ENCODE results near the gene COL9A3.

COL9A3 gene

GRCh38 chr20:62823688-62824475 lies 7.0 kb downstream of the COL9A3 start:
- no peak for DNase-seq (ENCODE audit: low read depth)

DNA sequence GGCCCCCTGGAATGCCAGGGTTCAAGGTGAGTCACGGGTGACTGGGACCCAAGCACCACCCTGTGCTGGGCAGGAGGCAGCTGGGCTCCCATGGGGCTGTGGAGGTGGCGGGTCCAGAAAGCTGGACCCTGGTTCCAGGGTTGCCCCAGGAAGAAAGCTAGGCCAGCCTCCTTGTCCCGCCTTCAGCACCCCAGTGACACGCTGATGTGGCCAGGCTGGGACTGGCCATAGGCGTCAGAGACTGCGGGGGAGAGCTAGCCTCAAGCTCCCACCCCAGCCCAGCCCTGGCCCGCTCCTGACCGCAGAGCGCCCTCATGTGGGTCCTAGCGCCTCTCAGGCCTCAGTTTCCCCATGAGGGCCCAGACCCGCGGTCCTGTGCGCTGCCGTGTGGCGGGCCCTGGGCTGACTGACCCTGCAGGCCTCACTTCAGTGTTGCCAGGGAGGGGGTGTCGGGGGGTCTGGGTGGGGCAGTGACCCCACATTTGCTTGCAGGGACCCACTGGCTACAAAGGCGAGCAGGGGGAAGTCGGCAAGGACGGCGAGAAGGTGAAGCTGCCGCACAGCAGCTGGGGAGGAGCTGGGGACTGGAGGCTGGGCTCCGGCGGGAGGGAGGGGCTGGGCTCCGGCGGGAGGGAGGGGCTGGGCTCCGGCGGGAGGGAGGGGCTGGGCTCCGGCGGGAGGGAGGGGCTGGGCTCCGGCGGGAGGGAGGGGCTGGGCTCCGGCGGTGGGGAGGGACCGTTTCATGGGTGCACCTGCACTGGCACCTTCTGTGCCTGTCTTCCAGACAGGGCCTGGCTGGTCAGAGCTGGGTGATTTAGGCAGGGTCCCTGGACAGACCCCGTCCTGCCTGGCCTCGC lies 7.9 kb downstream of the COL9A3 start:
- no peak for DNase-seq (ENCODE audit: low read depth)

DNA sequence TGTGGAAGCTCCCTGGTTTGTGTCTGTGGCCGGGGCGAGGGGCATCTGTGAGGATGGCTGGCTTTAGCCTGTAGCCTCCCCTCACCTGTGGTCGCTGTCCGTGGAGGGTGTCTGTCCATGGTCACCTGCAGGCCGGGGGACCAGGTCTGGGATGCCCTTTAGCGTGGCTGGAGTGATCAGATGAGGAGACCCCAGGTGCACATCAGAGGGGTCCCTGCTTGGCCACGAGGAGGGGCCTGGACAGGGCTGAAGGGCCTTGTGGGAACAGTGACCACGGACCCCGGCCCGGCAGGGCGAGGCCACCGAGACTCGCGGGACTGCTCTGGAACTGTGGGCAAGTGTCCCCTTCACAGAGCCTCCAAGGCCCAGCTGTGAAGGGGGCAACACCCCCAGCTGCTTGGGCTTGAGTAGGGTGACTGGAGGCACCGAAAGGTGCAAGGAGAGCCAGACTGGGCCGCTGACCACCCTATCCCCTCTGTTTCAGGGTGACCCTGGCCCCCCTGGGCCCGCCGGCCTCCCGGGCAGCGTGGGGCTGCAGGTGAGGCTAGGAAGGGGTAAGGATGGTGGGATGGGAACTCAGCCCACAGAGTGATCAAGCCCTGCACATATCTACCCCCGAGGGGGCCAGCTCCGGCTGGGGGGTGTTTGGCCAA lies 8.6 kb downstream of the COL9A3 start:
- DNase-seq (ENCODE audit: low read depth), result no peak

GRCh38 chr20:62825986-62826645 lies 9.3 kb downstream of the COL9A3 start:
- no peak for DNase-seq (ENCODE audit: low read depth)

DNA sequence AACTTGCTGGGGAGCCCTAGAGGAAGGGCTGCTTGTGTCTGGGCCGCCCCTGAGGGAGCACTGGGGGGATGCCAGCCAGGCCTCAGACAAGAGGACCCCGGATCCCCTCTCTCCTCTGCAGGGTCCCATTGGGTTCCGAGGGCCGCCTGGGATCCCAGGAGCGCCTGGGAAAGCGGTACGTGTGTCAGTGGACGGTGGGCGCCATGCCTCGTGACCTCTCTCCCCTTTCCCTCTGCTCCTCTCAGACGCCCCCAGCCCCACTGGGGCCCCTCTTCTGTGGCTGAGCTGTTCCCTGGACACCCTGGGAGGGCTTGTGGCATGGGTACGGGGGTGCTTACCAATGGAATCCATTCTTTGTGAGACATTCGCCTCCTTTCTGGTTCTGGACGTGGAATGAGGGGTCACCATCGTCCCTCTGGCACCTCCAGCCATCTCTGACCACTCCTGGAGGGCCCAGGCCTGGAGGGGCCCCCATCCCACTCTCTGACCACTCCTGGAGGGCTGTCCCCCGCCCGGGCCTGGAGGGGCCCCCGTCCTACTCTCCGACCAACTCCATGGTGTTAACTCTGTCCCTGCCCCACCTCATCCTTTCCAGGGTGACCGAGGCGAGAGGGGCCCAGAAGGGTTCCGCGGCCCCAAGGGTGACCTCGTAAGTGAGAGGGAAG lies 9.9 kb downstream of the COL9A3 start:
- no peak for DNase-seq (ENCODE audit: low read depth)

DNA sequence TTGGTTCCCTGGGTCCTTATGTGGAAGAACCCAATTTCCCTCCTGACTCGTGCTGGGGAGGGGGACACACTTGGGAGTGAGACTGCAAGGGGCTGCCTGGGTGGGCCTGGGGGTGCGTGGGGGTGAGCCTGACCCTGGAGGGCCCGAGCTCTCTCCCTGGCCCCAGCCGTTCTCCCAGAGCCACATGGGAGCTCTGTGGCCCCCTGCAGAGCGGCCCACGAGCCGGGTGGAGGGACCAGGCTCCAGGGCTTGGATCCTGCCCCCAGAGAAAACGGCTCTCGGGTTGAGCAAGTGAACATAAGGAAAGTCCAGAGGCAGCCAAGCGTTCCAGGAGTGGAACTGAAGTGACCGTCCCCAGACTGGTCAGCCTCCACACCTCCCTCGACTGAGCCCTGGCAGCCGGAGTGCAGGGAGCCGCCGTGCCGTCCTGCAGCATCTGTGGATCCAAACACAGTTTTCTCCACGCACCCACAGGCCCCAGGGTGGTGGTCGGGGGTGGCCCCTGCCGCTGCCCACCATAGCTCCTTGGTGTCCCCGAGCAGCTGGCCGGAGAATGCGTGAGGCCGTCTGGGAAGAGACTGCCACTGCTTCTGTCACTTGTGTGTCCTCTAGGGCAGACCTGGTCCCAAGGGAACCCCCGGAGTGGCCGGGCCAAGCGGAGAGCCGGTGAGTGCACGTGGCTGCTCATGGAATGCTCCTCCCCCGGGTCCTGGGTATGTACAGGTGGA lies 10.6 kb downstream of the COL9A3 start:
- no peak for DNase-seq (ENCODE audit: low read depth)

DNA sequence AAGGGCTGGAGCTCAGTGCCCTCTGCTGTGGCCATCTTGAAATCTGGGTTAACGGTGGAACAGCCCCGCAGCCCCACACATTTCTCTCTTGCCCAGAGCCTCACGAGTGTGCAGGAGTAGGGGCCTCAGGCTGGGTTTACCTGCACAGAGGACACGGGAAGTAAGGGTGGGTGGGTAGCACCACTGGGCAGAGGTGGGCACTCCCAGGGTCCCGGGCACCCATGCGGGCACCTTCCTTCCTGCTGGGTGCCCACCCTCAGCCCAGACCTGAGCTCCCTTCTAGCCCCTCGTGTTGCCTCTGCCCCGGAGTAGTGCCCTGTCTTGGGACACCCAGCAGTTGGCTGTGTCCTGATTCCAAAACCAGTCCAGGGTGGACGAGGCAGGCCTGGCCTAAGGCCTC lies 11.2 kb downstream of the COL9A3 start:
- DNase-seq (ENCODE audit: low read depth), result no peak

- no peak for DNase-seq (ENCODE audit: low read depth)
These were observed 11.8 kb downstream of the COL9A3 start for GRCh38 chr20:62828511-62829230.

DNA sequence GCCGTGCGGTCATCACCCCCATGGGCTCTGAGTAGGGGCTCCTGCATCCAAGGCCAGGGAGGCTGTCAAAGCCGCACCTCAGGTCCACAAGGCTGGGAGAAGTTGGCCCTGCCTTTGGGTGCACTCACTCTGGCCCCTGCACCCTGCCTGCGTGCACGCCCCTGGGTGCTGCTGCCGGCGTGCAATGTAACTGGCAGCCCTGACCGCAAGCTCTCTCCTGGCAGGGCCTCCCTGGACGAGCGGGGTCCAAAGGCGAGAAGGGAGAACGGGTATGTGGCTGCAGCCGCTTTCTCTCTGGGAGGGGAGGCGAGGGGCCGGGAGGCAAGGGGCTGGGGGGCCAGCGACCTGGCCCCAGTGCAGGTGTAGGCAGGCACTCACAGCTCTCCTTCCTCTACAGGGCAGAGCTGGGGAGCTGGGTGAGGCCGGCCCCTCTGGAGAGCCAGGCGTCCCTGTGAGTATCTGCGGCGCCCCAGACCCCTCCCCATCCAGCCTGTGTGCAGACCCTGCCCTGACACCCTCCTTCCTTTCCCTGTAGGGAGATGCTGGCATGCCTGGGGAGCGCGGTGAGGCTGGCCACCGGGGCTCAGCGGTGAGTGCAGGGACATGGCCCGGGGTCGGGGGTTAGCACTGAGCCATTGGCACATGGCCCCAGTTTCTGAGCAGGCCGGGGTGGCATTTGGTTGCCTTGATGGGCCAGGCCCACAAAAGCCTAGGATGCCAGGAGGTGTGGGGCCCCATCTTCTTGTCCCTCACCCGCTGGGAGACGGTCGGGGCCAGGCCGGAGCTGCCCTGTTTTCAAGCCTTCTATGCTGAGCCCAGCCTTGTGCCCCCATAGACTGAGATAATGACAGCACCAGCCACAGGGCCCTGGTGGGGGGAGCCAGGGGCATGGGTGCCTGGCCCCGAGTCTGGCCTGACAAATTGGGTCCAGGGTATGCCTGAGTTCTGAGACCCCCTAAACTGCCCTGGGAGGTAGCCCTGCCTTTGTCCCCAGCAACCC lies 12.7 kb downstream of the COL9A3 start:
- no peak for DNase-seq (ENCODE audit: low read depth)

DNA sequence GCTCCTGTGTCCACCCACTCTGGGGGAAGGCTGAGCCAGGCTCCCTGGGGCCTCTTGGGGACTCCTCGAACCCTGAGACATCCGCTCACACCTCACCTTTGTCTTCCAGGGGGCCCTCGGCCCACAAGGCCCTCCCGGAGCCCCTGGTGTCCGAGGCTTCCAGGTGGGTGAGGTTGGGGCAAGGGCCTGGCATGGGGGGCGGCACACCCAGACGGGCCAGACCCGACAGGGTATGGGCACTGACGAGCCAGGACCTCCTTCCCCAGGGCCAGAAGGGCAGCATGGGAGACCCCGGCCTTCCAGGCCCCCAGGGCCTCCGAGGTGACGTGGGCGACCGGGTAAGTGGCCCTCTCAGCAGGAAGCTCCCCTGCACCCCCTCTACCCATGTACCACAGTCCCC lies 13.4 kb downstream of the COL9A3 start:
- DNase-seq (ENCODE audit: low read depth), result no peak

- DNase-seq (ENCODE audit: low read depth), result no peak
These were observed 14.0 kb downstream of the COL9A3 start for GRCh38 chr20:62830821-62831220.

DNA sequence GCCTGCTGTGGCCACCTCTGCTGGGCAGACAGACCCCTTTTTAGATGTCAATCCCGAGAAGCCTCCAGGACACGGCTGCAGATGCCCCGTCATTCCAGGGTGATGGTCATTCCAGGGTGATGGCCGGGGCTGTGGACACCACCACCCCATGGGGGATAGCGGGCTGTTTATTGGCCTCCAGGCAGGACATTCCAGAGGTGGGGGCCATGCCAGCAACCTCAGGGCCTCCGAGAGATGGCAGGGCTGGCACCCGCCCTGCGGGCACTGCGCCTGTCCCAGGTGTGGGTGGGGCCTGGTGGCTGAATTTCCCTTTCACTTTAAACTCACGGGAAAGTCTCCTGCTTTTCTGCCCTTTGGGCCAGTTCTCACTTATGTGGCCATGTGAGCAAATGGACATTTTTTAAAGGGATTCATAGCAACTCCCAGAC lies 14.5 kb downstream of the COL9A3 start:
- DNase-seq (ENCODE audit: low read depth), result no peak

DNA sequence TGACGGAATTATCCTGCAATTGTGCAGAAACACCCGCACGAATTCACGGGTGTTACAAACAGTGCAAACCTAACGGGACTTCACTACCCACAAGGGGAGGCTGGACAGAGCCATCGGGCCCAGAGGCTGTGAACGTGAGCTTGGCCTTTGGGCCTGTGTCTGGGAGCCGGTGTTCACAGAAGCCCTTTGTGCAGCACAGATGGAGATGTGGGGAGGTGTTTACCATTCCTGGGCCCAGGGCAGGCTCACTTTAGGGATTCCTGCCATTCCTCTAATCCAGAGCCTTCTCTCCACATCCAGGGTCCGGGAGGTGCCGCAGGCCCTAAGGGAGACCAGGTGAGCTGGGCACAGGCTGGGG lies 15.0 kb downstream of the COL9A3 start:
- DNase-seq (ENCODE audit: low read depth), result no peak

- DNase-seq (ENCODE audit: low read depth), result no peak
These were observed 15.5 kb downstream of the COL9A3 start for GRCh38 chr20:62832212-62832922.

GRCh38 chr20:62832951-62833391 lies 16.1 kb downstream of the COL9A3 start:
- DNase-seq (ENCODE audit: low read depth), result no peak

GRCh38 chr20:62834967-62835730 lies 18.3 kb downstream of the COL9A3 start:
- no peak for DNase-seq (ENCODE audit: low read depth)
